Measurements from ENCODE around the gene CCDC66. TPM values are rescaled to one million over a fixed set of nuclear protein-coding genes. Genes with fewer than 3 reads are reported as not detected.

Gene CCDC66
- total RNA-seq = 17.5 and 21.6 TPM in 2 replicates

GRCh38 chr3:56556908-56557830 is at the start of gene CCDC66:
Gene CCDC66, plus strand, starts transcription at chr3:56557175. Its CDS starts 68 bp downstream, at chr3:56557243.

Other genes with a start within 250 kb of the CCDC66 start
- gene ERC2, start 88.7 kb upstream of the CCDC66 start, total RNA-seq = 0.16 TPM in 1 of 2 replicates, not detected in the other
- 77.2 and 79.9 TPM in 2 replicates for gene TASOR, start 126.1 kb downstream of the CCDC66 start, total RNA-seq
- 23.0 and 35.5 TPM in 2 replicates for gene ARHGEF3, start 244.8 kb downstream of the CCDC66 start, total RNA-seq

All from bronchial smooth muscle cell (primary cell).